ENCODE data around the gene KYAT1. TPM values are rescaled to one million over a fixed set of nuclear protein-coding genes. Genes with fewer than 3 reads are reported as not detected.

KYAT1 gene
- total RNA-seq, 1 experiment from 2014 or later: 6.1 TPM

- Histone ChIP-seq H3K27ac (ENCODE audit: low read length) (no peak overlapping the region), H3K9me3 (ENCODE audit: control insufficient read depth, insufficient read depth, low read depth, low read length) (no peaks in the 10 kb centered on the region), H3K36me3 (ENCODE audit: control insufficient read depth, insufficient read depth, low read length) (no peaks in the 10 kb centered on the region; the same call in 1 of the 2 replicates), H3K4me3 (ENCODE audit: low read depth in 2 of 2, low read length in 2 of 2) (no peak overlapping the region), H3K4me1 (ENCODE audit: control insufficient read depth, insufficient read depth, low read length) (peaks cover 4% of the 10 kb centered on the region; the same call in 1 of the 2 replicates), H3K27me3 (ENCODE audit: control insufficient read depth, insufficient read depth, low read length) (no peaks in the 10 kb centered on the region)
- no TSS peak for BruUV-seq (replicated peaks)
- DNase-seq (ENCODE audit: low read depth, low spot score): no peak
- ChIA-PET CTCF (interaction anchor here (0.8 kb wide), 1 partner anchor 971 kb away, joined by 3 read pairs; no protein-coding TSS in a partner anchor), POLR2A (no interaction called here)
- ATAC-seq: no peak
- intact Hi-C loops (cut with micrococcal nuclease; ENCODE audit: unreplicated experiment) (no loop called here), in situ Hi-C loops (cut with HindIII; ENCODE audit: low pct_unique_long_range_greater_than_20kb, low sequenced_read_pairs) (no loop called here)
- TF ChIP-seq SIN3A (IDR thresholded peaks at IDR 0.05; ENCODE audit: borderline replicate concordance, insufficient read depth, low read depth, low read length) (no peak), CTCF (IDR thresholded peaks at IDR 0.05) (no peak), TCF7L2 (IDR thresholded peaks at IDR 0.05; ENCODE audit: low read depth, low read length) (no peak), POLR2AphosphoS5 (IDR thresholded peaks at IDR 0.05; ENCODE audit: low read depth, low read length) (no peak)
- TF ChIP-seq, protein P1, sequence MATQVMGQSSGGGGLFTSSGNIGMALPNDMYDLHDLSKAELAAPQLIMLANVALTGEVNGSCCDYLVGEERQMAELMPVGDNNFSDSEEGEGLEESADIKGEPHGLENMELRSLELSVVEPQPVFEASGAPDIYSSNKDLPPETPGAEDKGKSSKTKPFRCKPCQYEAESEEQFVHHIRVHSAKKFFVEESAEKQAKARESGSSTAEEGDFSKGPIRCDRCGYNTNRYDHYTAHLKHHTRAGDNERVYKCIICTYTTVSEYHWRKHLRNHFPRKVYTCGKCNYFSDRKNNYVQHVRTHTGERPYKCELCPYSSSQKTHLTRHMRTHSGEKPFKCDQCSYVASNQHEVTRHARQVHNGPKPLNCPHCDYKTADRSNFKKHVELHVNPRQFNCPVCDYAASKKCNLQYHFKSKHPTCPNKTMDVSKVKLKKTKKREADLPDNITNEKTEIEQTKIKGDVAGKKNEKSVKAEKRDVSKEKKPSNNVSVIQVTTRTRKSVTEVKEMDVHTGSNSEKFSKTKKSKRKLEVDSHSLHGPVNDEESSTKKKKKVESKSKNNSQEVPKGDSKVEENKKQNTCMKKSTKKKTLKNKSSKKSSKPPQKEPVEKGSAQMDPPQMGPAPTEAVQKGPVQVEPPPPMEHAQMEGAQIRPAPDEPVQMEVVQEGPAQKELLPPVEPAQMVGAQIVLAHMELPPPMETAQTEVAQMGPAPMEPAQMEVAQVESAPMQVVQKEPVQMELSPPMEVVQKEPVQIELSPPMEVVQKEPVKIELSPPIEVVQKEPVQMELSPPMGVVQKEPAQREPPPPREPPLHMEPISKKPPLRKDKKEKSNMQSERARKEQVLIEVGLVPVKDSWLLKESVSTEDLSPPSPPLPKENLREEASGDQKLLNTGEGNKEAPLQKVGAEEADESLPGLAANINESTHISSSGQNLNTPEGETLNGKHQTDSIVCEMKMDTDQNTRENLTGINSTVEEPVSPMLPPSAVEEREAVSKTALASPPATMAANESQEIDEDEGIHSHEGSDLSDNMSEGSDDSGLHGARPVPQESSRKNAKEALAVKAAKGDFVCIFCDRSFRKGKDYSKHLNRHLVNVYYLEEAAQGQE (IDR thresholded peaks at IDR 0.05; ENCODE audit: insufficient read depth in 1 of 2, low read depth in 2 of 2, low read length in 1 of 2): no peak
Observed at GRCh38 chr9:128824911-128825310, 56.8 kb downstream of the KYAT1 start.

DNA sequence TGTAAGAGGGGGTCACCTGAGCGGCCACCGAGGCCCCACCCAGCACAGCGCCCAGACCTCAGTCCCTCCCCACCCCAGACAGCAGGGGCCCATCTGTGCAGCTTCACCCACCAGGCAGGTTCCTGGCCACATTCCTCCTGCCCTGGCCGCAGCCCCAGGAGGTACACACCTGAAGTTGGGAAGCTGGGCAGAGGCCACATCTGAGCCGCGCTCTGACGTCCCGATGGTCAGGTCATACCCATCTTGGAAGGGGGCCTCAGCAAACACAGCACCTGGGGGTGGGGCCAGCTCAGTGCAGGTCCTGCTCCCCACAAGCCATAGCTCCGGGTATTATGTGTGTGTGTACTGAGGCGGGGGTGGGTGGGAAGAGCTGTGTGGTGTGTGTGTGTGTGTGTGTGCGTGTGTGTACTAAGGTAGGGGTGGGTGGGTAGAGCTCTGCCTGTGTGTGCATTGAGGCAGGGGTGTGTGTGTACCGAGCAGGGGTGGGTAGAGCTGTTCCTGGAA is 57.8 kb downstream of the KYAT1 start:
- in situ Hi-C loops (cut with HindIII; ENCODE audit: low pct_unique_long_range_greater_than_20kb, low sequenced_read_pairs): no loop called here
- BruUV-seq (replicated peaks): no TSS peak
- Histone ChIP-seq H3K36me3 (ENCODE audit: control insufficient read depth, insufficient read depth, low read length) (no peaks in the 10 kb centered on the region; the same call in 1 of the 2 replicates), H3K9me3 (ENCODE audit: control insufficient read depth, insufficient read depth, low read depth, low read length) (no peaks in the 10 kb centered on the region), H3K4me1 (ENCODE audit: control insufficient read depth, insufficient read depth, low read length) (peaks cover 7% of the 10 kb centered on the region; the same call in 1 of the 2 replicates), H3K27ac (ENCODE audit: low read length) (no peak overlapping the region), H3K27me3 (ENCODE audit: control insufficient read depth, insufficient read depth, low read length) (no peaks in the 10 kb centered on the region), H3K4me3 (ENCODE audit: low read depth in 2 of 2, low read length in 2 of 2) (no peak overlapping the region)
- no peak for DNase-seq (ENCODE audit: low read depth, low spot score)
- ChIA-PET CTCF (no interaction called here), POLR2A (interaction anchor here (0.6 kb wide), 2 partner anchors 106 to 144 kb away, joined by 3 to 11 read pairs; no protein-coding TSS in a partner anchor)
- intact Hi-C loops (cut with micrococcal nuclease; ENCODE audit: unreplicated experiment): no loop called here
- ATAC-seq: no peak
- no peak for TF ChIP-seq SIN3A (IDR thresholded peaks at IDR 0.05; ENCODE audit: borderline replicate concordance, insufficient read depth, low read depth, low read length)
- TF ChIP-seq POLR2AphosphoS5 (IDR thresholded peaks at IDR 0.05; ENCODE audit: low read depth, low read length): no peak

DNA sequence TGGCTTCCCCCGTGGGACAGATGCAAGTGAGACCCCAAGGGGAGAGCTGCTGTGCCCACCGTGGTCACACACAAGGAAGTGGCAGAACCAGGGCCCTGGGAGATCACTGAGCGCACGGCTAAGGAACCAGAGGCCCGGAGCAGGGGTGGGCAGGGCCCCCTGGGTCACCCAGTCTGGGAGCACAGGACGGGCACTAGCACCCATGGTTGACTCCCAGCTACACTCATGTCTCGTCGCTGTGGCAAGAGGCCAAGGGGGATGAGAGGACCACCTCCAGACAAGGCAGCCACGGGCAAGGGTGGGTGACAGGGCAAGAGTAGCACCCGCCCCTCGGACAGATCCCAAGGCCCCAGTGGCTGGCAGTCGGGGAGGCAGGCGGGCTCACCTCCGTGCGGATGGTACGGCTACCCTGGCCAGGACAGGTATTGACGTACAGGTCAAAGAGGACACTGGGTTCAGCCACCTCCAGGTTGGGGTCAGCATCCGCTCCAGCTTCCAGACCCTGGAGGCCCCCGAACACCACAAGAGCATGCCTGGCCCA is 58.3 kb downstream of the KYAT1 start:
- ATAC-seq (no peak), DNase-seq (ENCODE audit: low read depth, low spot score) (no peak)
- intact Hi-C loops (cut with micrococcal nuclease; ENCODE audit: unreplicated experiment) (no loop called here), in situ Hi-C loops (cut with HindIII; ENCODE audit: low pct_unique_long_range_greater_than_20kb, low sequenced_read_pairs) (no loop called here)
- Histone ChIP-seq H3K9me3 (ENCODE audit: control insufficient read depth, insufficient read depth, low read depth, low read length) (no peaks in the 10 kb centered on the region), H3K27ac (ENCODE audit: low read length) (no peak overlapping the region), H3K36me3 (ENCODE audit: control insufficient read depth, insufficient read depth, low read length) (no peaks in the 10 kb centered on the region; the same call in 1 of the 2 replicates), H3K4me3 (ENCODE audit: low read depth in 2 of 2, low read length in 2 of 2) (no peak overlapping the region), H3K27me3 (ENCODE audit: control insufficient read depth, insufficient read depth, low read length) (no peaks in the 10 kb centered on the region), H3K4me1 (ENCODE audit: control insufficient read depth, insufficient read depth, low read length) (0 out of 2 replicates have a peak, but pooled peaks cover 3% of the 10 kb centered on the region)
- ChIA-PET POLR2A (no interaction called here), CTCF (no interaction called here)
- no TSS peak for BruUV-seq (replicated peaks)
- no peak for TF ChIP-seq SIN3A (IDR thresholded peaks at IDR 0.05; ENCODE audit: borderline replicate concordance, insufficient read depth, low read depth, low read length)
- TF ChIP-seq CTCF (IDR thresholded peaks at IDR 0.05): no peak
- TF ChIP-seq, protein P1 (IDR thresholded peaks at IDR 0.05; ENCODE audit: insufficient read depth in 1 of 2, low read depth in 2 of 2, low read length in 1 of 2): no peak
- TF ChIP-seq TCF7L2 (IDR thresholded peaks at IDR 0.05; ENCODE audit: low read depth, low read length): no peak
- TF ChIP-seq POLR2AphosphoS5 (IDR thresholded peaks at IDR 0.05; ENCODE audit: low read depth, low read length): no peak
